H1 (cell line): ENCODE measurements around the gene TGIF1.

Source experiments
- EP300 ChIP-seq, 2 experiments: IDR thresholded peaks; 1 replicate in 1 of 2; 2 replicates in 1 of 2; pipeline ENCODE4 v1.6.1; 2011 to 2012; ENCODE audit warnings: low read depth in 2 of 2, low read length in 2 of 2, mild to moderate bottlenecking in 2 of 2, borderline replicate concordance in 1 of 2, inconsistent platforms in 1 of 2, moderate library complexity in 1 of 2
- EZH2 ChIP-seq: fragments of 200-600 bp; sonication (generic); IDR thresholded peaks from 2 replicates; pipeline ENCODE4 v1.7.1; 2012; ENCODE audit warnings: low read depth, mild to moderate bottlenecking, moderate library complexity, low read length, inconsistent platforms; ENCODE audit not compliant: severe bottlenecking
- POLR2A ChIP-seq, 2 experiments: IDR thresholded peaks; 1 replicate in 1 of 2; 2 replicates in 1 of 2; pipeline ENCODE4 v1.6.1; 2011; ENCODE audit warnings: low read depth in 2 of 2, low read length in 2 of 2, mild to moderate bottlenecking in 2 of 2; ENCODE audit errors: control extremely low read depth in 1 of 2
- POLR2AphosphoS5 ChIP-seq: IDR thresholded peaks from 2 replicates; pipeline ENCODE4 v1.6.1; 2011; ENCODE audit warnings: low read depth, low read length
- RBBP5 ChIP-seq: IDR thresholded peaks from 2 replicates; pipeline ENCODE4 v1.7.1; 2012; ENCODE audit warnings: low read depth, mild to moderate bottlenecking, inconsistent platforms, low read length, moderate library complexity, borderline replicate concordance
- SIN3A ChIP-seq, 2 experiments: IDR thresholded peaks in 1 of 2; conservative IDR thresholded peaks in 1 of 2; 2 replicates each; pipeline ENCODE4 v1.6.1; 2011 to 2012; ENCODE audit warnings: low read length in 2 of 2, improper control_type of control experiment in 1 of 2, low read depth in 1 of 2, mild to moderate bottlenecking in 1 of 2
- SIX5 ChIP-seq: IDR thresholded peaks from 2 replicates; pipeline ENCODE4 v1.6.1; 2011; ENCODE audit warnings: mild to moderate bottlenecking, low read depth, low read length
- TEAD4 ChIP-seq: IDR thresholded peaks from 2 replicates; pipeline ENCODE4 v1.6.1; 2012; ENCODE audit warnings: low read depth, low read length, inconsistent platforms, mixed read lengths
- TF ChIP-seq, protein P1 (sequence below), 3 experiments: IDR thresholded peaks; 1 replicate in 2 of 3; 2 replicates in 1 of 3; pipeline versions ENCODE4 v1.5.1 to v1.6.1; 2011; ENCODE audit warnings: low read length in 3 of 3, mild to moderate bottlenecking in 3 of 3, inconsistent platforms in 2 of 3, low read depth in 1 of 3, moderate library complexity in 1 of 3; ENCODE audit not compliant: insufficient read depth in 1 of 3; ENCODE audit errors: control extremely low read depth in 1 of 3

DNA sequence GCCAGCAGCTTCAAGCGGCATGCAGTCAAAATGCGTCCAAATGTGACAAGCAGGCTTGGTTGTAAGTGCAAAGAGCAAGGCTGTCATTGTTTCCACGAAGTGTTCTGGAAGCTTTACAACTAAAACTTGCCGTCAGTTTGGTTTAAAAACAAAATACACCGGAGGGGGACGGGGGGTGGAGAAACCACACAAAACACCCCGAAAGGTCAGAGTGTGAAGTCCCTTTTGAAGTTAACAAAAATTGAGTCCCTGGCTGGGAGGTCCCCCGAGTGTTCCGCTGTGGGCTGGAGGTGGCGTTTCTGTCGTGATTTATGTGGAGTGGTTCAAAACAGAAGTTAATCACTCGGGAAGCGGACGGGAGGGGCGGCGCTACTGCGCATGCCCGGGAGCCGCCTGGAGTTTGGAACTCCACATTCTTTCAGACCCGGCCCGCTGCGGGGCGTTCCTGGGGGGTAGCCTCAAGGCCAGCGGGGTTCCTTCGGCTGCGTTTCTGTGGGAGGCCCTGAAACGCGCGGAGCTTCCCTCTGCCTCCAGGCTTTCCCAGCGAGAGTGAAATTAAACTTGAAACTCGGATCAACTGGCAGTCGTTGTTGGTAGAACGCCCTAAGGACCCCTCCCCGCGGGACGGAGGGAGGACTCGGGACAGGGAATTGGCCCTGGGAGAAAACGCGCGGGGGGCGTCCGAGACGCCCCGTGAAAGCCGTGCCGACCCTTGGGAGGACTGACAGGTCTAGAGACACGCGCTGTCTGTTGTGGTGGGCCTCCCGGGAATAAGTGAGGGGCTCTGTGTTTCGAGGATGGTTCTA is 1.4 kb downstream of the TGIF1 start:
- TF ChIP-seq TEAD4 (peak; percentile 79), POLR2AphosphoS5 (peak; percentile 39), EP300 (IDR thresholded peaks at IDR 0.05; ENCODE audit: borderline replicate concordance in 1 of 2, low read depth in 2 of 2, low read length in 2 of 2) (no peak), POLR2A (IDR thresholded peaks at IDR 0.05; ENCODE audit: control extremely low read depth in 1 of 2, low read depth in 2 of 2, low read length in 2 of 2) (peak in 1 of 2 experiments; percentile 67; a peak in 1 of 3 replicates), EZH2 (no peak), RBBP5 (no peak), SIN3A (conservative IDR thresholded peaks at IDR 0.05 in 1 of 2, IDR thresholded peaks at IDR 0.05 in 1 of 2; ENCODE audit: low read depth in 1 of 2, low read length in 2 of 2) (peak; percentile 71 to 73; a peak in 2 of 4 replicates), SIX5 (no peak)
- TF ChIP-seq, protein P1, sequence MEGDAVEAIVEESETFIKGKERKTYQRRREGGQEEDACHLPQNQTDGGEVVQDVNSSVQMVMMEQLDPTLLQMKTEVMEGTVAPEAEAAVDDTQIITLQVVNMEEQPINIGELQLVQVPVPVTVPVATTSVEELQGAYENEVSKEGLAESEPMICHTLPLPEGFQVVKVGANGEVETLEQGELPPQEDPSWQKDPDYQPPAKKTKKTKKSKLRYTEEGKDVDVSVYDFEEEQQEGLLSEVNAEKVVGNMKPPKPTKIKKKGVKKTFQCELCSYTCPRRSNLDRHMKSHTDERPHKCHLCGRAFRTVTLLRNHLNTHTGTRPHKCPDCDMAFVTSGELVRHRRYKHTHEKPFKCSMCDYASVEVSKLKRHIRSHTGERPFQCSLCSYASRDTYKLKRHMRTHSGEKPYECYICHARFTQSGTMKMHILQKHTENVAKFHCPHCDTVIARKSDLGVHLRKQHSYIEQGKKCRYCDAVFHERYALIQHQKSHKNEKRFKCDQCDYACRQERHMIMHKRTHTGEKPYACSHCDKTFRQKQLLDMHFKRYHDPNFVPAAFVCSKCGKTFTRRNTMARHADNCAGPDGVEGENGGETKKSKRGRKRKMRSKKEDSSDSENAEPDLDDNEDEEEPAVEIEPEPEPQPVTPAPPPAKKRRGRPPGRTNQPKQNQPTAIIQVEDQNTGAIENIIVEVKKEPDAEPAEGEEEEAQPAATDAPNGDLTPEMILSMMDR (IDR thresholded peaks at IDR 0.05; ENCODE audit: control extremely low read depth in 1 of 3, insufficient read depth in 1 of 3, low read depth in 1 of 3, low read length in 3 of 3), result no peak
